Measurements from ENCODE around the gene ARIH2. TPM values are rescaled to one million over a fixed set of nuclear protein-coding genes. Genes with fewer than 3 reads are reported as not detected.

The ARIH2 gene
- total RNA-seq, 1 experiment from 2014 or later, result 122 TPM

GRCh38 chr3:48897460-48898376, 20.9 kb upstream of the ARIH2 start:
- TF ChIP-seq, protein P1, sequence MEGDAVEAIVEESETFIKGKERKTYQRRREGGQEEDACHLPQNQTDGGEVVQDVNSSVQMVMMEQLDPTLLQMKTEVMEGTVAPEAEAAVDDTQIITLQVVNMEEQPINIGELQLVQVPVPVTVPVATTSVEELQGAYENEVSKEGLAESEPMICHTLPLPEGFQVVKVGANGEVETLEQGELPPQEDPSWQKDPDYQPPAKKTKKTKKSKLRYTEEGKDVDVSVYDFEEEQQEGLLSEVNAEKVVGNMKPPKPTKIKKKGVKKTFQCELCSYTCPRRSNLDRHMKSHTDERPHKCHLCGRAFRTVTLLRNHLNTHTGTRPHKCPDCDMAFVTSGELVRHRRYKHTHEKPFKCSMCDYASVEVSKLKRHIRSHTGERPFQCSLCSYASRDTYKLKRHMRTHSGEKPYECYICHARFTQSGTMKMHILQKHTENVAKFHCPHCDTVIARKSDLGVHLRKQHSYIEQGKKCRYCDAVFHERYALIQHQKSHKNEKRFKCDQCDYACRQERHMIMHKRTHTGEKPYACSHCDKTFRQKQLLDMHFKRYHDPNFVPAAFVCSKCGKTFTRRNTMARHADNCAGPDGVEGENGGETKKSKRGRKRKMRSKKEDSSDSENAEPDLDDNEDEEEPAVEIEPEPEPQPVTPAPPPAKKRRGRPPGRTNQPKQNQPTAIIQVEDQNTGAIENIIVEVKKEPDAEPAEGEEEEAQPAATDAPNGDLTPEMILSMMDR (conservative IDR thresholded peaks at IDR 0.05), result no peak
- Histone ChIP-seq H2BK20ac (ENCODE audit: low read depth, low read length, poor library complexity, severe bottlenecking) (no peak overlapping the region), H3K4ac (ENCODE audit: low read depth, low read length) (no peak overlapping the region), H3T11ph (ENCODE audit: low read length) (no peak overlapping the region), H2BK12ac (ENCODE audit: insufficient read length, low read depth, low read length) (no peak overlapping the region), H3K27me3 (ENCODE audit: insufficient read depth, low read length) (no peaks in the 10 kb centered on the region), H2BK5ac (ENCODE audit: insufficient read length, low read length) (no peak overlapping the region), H3K4me1 (ENCODE audit: insufficient read depth, low read length) (peaks cover 4% of the 10 kb centered on the region), H3K23ac (ENCODE audit: insufficient read length, low read depth, low read length) (no peak overlapping the region), H3K18ac (ENCODE audit: insufficient read length, low read depth, low read length) (no peak overlapping the region), H3K27ac (ENCODE audit: insufficient read length, low read depth, low read length) (no peak overlapping the region), H2AFZ (ENCODE audit: low read length) (no peak overlapping the region), H4K8ac (replicated peaks; ENCODE audit: insufficient read length, low read depth, low read length) (no peak overlapping the region), H3K9ac (ENCODE audit: extremely low read depth, insufficient read length, low read length) (no peak overlapping the region), H3K56ac (ENCODE audit: insufficient read length, low read depth, low read length) (no peak overlapping the region), H4K20me1 (ENCODE audit: control insufficient read depth, insufficient read depth, insufficient read length) (no peaks in the 10 kb centered on the region), H2BK120ac (ENCODE audit: low read depth, low read length, poor library complexity, severe bottlenecking) (no peak overlapping the region), H3K9me3 (ENCODE audit: control insufficient read depth, low read depth, low read length) (no peaks in the 10 kb centered on the region), H3K23me2 (ENCODE audit: insufficient read length, low read depth, low read length, poor library complexity, severe bottlenecking) (no peaks in the 10 kb centered on the region), H4K91ac (ENCODE audit: insufficient read length, low read depth, low read length) (no peak overlapping the region), H2AK5ac (ENCODE audit: insufficient read length, low read length) (no peak overlapping the region), H3K79me1 (ENCODE audit: insufficient read depth, low read depth, low read length, poor library complexity, severe bottlenecking) (no peaks in the 10 kb centered on the region), H4K5ac (ENCODE audit: insufficient read length, low read depth, low read length) (no peak overlapping the region), H3K14ac (ENCODE audit: insufficient read depth, low read length) (no peak overlapping the region), H3K79me2 (ENCODE audit: insufficient read depth, low read length) (no peaks in the 10 kb centered on the region), H3K4me2 (ENCODE audit: insufficient read depth, insufficient read length, low read length) (peak overlapping the region; percentile 71), H2BK15ac (ENCODE audit: low read depth, low read length) (no peak overlapping the region)
- peaks cover 6% of the 10 kb centered on the region for H3K27me3 Mint-ChIP-seq (ENCODE audit: low read depth)
- H3K27ac Mint-ChIP-seq, result no peak overlapping the region
- no peaks in the 10 kb centered on the region for H3K9me3 Mint-ChIP-seq
- peak overlapping the region; percentile 90 to 93 for H3K4me3 Mint-ChIP-seq
- peaks cover 15 to 16% of the 10 kb centered on the region in 2 experiments for H3K4me1 Mint-ChIP-seq
- no peak for DNase-seq
- no CpG with 5 or more reads among the region's 17 CpGs for whole genome bisulfite sequencing (ENCODE audit: extremely low coverage, insufficient read length, low lambda C conversion rate)
- no peaks in the 10 kb centered on the region for H3K36me3 Mint-ChIP-seq (ENCODE audit: insufficient read depth in 1 of 3, low read depth in 3 of 3)
